Measurements from ENCODE around the gene NDUFS7. TPM values are rescaled to one million over a fixed set of nuclear protein-coding genes. Genes with fewer than 3 reads are reported as not detected.

Gene NDUFS7
- total RNA-seq, 1 donor from 2014 or later: 109 TPM

DNA sequence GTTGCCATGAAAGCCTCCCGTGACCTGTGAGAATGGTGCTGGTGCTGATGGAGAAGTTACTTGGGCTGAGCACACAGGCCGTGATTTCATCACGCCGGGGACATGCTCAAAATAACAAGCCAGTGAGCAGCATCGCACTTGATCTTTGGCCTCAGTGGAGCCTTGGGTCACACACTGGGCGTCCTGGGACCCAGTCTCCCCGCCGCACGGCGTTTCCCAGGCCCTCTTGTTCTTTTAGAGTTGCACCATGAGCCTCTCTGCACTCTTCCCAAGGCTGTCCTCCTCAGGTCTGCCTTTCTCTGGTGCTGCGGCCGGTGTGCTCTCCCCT lies 9.5 kb upstream of the NDUFS7 start:
- no peak for TF ChIP-seq CTCF (IDR thresholded peaks at IDR 0.05; ENCODE audit: insufficient read depth, low read length, severe bottlenecking)
- Histone ChIP-seq H3K27me3 (ENCODE audit: control insufficient read depth, insufficient read depth, low read length) (no peaks in the 10 kb centered on the region), H3K36me3 (ENCODE audit: control insufficient read depth, insufficient read depth, low read length) (peaks cover 13% of the 10 kb centered on the region), H3K4me3 (ENCODE audit: low read depth, low read length) (no peak overlapping the region)
- DNase-seq (ENCODE audit: low read depth) (no peak), FAIRE-seq (no peak)

GRCh38 chr19:1376415-1376805 lies 7.3 kb upstream of the NDUFS7 start:
- Histone ChIP-seq H3K36me3 (ENCODE audit: control insufficient read depth, insufficient read depth, low read length) (peaks cover 9% of the 10 kb centered on the region), H3K27me3 (ENCODE audit: control insufficient read depth, insufficient read depth, low read length) (no peaks in the 10 kb centered on the region), H3K4me3 (ENCODE audit: low read depth, low read length) (no peak overlapping the region)
- FAIRE-seq (no peak), DNase-seq (ENCODE audit: low read depth) (no peak)
- no peak for TF ChIP-seq CTCF (IDR thresholded peaks at IDR 0.05; ENCODE audit: insufficient read depth, low read length, severe bottlenecking)

GRCh38 chr19:1377176-1377964 lies 6.3 kb upstream of the NDUFS7 start:
- no peak for DNase-seq (ENCODE audit: low read depth)
- TF ChIP-seq CTCF (IDR thresholded peaks at IDR 0.05; ENCODE audit: insufficient read depth, low read length, severe bottlenecking): no peak

GRCh38 chr19:1377965-1378785 lies 5.5 kb upstream of the NDUFS7 start:
- H3K27me3 ChIP-seq (ENCODE audit: control insufficient read depth, insufficient read depth, low read length): no peaks in the 10 kb centered on the region
- DNase-seq (ENCODE audit: low read depth) (no peak), FAIRE-seq (no peak)

More at GRCh38 chr19:1377176-1377964, 6.3 kb upstream of the NDUFS7 start:
- H3K27me3 ChIP-seq (ENCODE audit: control insufficient read depth, insufficient read depth, low read length): no peaks in the 10 kb centered on the region
- no peak for FAIRE-seq
- H3K36me3 ChIP-seq (ENCODE audit: control insufficient read depth, insufficient read depth, low read length): peaks cover 9% of the 10 kb centered on the region
- no peak overlapping the region for H3K4me3 ChIP-seq (ENCODE audit: low read depth, low read length)

DNA sequence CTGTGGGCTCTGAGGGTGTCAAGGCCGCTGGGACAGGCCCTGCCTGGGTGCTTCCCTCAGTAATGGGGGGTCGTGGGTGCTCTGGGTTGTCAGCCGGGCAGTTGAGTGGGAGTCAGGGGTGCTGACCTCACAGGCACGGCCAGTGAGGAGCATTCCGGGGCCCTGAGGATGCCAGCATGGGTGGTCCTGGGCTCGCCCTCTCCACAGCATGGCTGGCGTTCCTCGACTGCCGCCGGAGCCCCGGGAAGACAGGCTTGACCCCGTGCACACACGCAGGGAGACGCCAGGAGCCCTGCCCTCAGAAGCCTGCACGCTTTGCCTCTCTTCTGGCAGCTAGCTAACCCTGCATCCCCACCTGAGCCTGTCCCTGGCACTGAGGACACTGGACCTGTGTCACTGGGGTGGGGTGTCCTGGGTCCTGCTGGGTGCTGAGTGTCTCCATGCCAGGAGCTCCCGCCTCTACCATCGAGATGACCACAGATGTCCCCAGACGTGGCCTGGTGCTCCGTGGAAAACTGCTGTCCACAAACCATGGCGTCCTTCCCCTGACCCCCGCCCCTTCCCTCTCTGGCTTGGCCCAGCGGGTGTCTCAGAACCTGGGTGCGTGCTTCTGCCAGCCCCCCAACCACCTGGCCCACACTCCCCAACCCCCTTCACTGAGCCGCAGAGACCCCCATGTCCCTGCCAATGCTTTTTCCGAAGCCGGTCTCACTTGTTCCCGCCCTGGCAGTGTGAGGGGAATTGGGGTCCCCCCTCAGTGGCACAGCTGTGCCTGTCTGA lies 4.4 kb upstream of the NDUFS7 start:
- no peak for TF ChIP-seq CTCF (IDR thresholded peaks at IDR 0.05; ENCODE audit: insufficient read depth, low read length, severe bottlenecking)
- FAIRE-seq (no peak), DNase-seq (ENCODE audit: low read depth) (no peak)
- no peaks in the 10 kb centered on the region for H3K27me3 ChIP-seq (ENCODE audit: control insufficient read depth, insufficient read depth, low read length)
- no peak overlapping the region for H3K4me3 ChIP-seq (ENCODE audit: low read depth, low read length)
- H3K36me3 ChIP-seq (ENCODE audit: control insufficient read depth, insufficient read depth, low read length): peaks cover 2% of the 10 kb centered on the region

More at GRCh38 chr19:1377965-1378785, 5.5 kb upstream of the NDUFS7 start:
- Histone ChIP-seq H3K36me3 (ENCODE audit: control insufficient read depth, insufficient read depth, low read length) (peaks cover 5% of the 10 kb centered on the region), H3K4me3 (ENCODE audit: low read depth, low read length) (no peak overlapping the region)
- TF ChIP-seq CTCF (IDR thresholded peaks at IDR 0.05; ENCODE audit: insufficient read depth, low read length, severe bottlenecking): no peak

Data from bronchial epithelial cell (primary cell).